H1 (cell line): ENCODE measurements around the gene MSTN. TPM values are rescaled to one million over a fixed set of nuclear protein-coding genes. Genes with fewer than 3 reads are reported as not detected.

Experiments used
- CTCF ChIA-PET: fragments of 300-600 bp; sonication (Branson Sonifier 250); formaldehyde crosslinking; loops from one replicate; lab custom pipeline; 2021; ENCODE audit not compliant: partially characterized antibody; lab: Charles Lee
- POLR2A ChIA-PET: fragments of 300-600 bp; sonication (Branson Sonifier 250); formaldehyde crosslinking; loops from one replicate; lab custom pipeline; 2021; ENCODE audit warnings: inconsistent platforms; ENCODE audit not compliant: partially characterized antibody; lab: Charles Lee
- DNase-seq, 2 experiments: peaks; one replicate each; pipeline versions ENCODE4 v3.0.0 to v3.0.0-alpha.2; 2010 to 2022; ENCODE audit warnings: low spot score in 2 of 2, low read depth in 1 of 2, mixed read lengths in 1 of 2
- FAIRE-seq: peaks from 2 replicates; lab custom pipeline; 2011; peaks lifted over from hg19 to GRCh38; lab: Jason Lieb, UNC
- H2AFZ ChIP-seq: 2 replicates; pipeline ENCODE4 v1.8.1; 2012; ENCODE audit warnings: low read length, inconsistent platforms
- H2AK5ac ChIP-seq: 2 replicates; pipeline ENCODE4 v1.6.1; 2013; ENCODE audit warnings: low read depth, low read length
- H2BK120ac ChIP-seq: replicated peaks from 2 replicates; pipeline ENCODE3; 2013; ENCODE audit warnings: low read depth, low read length, inconsistent platforms
- H2BK12ac ChIP-seq: 2 replicates; pipeline ENCODE4 v1.6.1; 2013; ENCODE audit warnings: low read depth, low read length
- H2BK15ac ChIP-seq: 2 replicates; pipeline ENCODE4 v1.6.1; 2013; ENCODE audit warnings: low read length
- H2BK20ac ChIP-seq: 2 replicates; pipeline ENCODE4 v1.6.1; 2013; ENCODE audit warnings: low read length
- H2BK5ac ChIP-seq: 2 replicates; pipeline ENCODE4 v1.6.1; 2013; ENCODE audit warnings: low read depth, low read length
- H3K14ac ChIP-seq: 2 replicates; pipeline ENCODE4 v1.6.1; 2013; ENCODE audit warnings: inconsistent platforms; ENCODE audit not compliant: insufficient read length
- H3K18ac ChIP-seq: 2 replicates; pipeline ENCODE4 v1.6.1; 2013; ENCODE audit warnings: low read length; ENCODE audit errors: extremely low read depth
- H3K23ac ChIP-seq: 2 replicates; pipeline ENCODE4 v1.6.1; 2013; ENCODE audit warnings: inconsistent platforms; ENCODE audit not compliant: insufficient read length
- H3K23me2 ChIP-seq: 2 replicates; pipeline ENCODE4 v1.6.1; 2013; ENCODE audit warnings: low read depth, low read length
- H3K27ac ChIP-seq: 2 replicates; pipeline ENCODE4 v1.6.1; 2011; ENCODE audit warnings: low read depth, low read length, inconsistent platforms
- H3K27me3 ChIP-seq, 4 experiments: replicated peaks in 1 of 4; 1 replicate in 1 of 4; 2 replicates in 3 of 4; pipeline versions ENCODE4 v1.6.1 to v1.8.1; 2011 to 2013; ENCODE audit warnings: low read length in 3 of 4, mild to moderate bottlenecking in 3 of 4, inconsistent platforms in 2 of 4, mixed read lengths in 2 of 4, moderate library complexity in 1 of 4; ENCODE audit not compliant: control insufficient read depth in 3 of 4, insufficient read depth in 3 of 4; ENCODE audit errors: extremely low read depth in 1 of 4
- H3K36me3 ChIP-seq, 4 experiments: 2 replicates each; pipeline versions ENCODE4 v1.6.1 to v1.8.1; 2011 to 2013; ENCODE audit warnings: mild to moderate bottlenecking in 4 of 4, low read length in 3 of 4, moderate library complexity in 2 of 4, control low read depth in 1 of 4, inconsistent platforms in 1 of 4; ENCODE audit not compliant: insufficient read depth in 4 of 4, control insufficient read depth in 2 of 4
- H3K4ac ChIP-seq: replicated peaks from 2 replicates; pipeline ENCODE3; 2013; ENCODE audit warnings: low read length, low read depth, mixed read lengths, inconsistent platforms; ENCODE audit not compliant: insufficient read length
- H3K4me1 ChIP-seq, 4 experiments: replicated peaks in 1 of 4; 1 replicate in 1 of 4; 2 replicates in 3 of 4; pipeline versions ENCODE4 v1.6.1 to v1.8.1; 2011 to 2013; ENCODE audit warnings: low read length in 3 of 4, inconsistent platforms in 2 of 4, mixed read lengths in 1 of 4; ENCODE audit not compliant: insufficient read depth in 4 of 4, control insufficient read depth in 3 of 4
- H3K4me2 ChIP-seq, 2 experiments: 2 replicates each; pipeline versions ENCODE4 v1.6.1 to v1.8.1; 2011 to 2013; ENCODE audit warnings: low read depth in 2 of 2, low read length in 2 of 2, control low read depth in 1 of 2, inconsistent platforms in 1 of 2, mild to moderate bottlenecking in 1 of 2; ENCODE audit not compliant: insufficient read depth in 1 of 2
- H3K4me3 ChIP-seq, 4 experiments: fragments of 200-600, 300-600 bp in 1 of 4; sonication (generic), shearing (Covaris generic), sonication (Bioruptor Twin) in 1 of 4; 2 replicates each; pipeline versions ENCODE4 v1.5.1 to v1.8.1; 2011 to 2016; ENCODE audit warnings: low read length in 4 of 4, low read depth in 3 of 4, control low read depth in 2 of 4, inconsistent platforms in 2 of 4, mild to moderate bottlenecking in 2 of 4, mixed read lengths in 1 of 4, moderate library complexity in 1 of 4; ENCODE audit not compliant: insufficient read depth in 2 of 4; ENCODE audit errors: extremely low read depth in 1 of 4
- H3K56ac ChIP-seq: replicated peaks from 2 replicates; pipeline ENCODE3; 2013; ENCODE audit warnings: low read depth, mild to moderate bottlenecking, mixed read lengths, low read length, inconsistent platforms; ENCODE audit not compliant: insufficient read length
- H3K79me1 ChIP-seq: 2 replicates; pipeline ENCODE4 v1.6.1; 2013; ENCODE audit warnings: low read depth, low read length, control low read depth
- H3K79me2 ChIP-seq, 2 experiments: 2 replicates each; pipeline versions ENCODE4 v1.6.1 to v1.8.1; 2012 to 2013; ENCODE audit warnings: low read length in 2 of 2, mild to moderate bottlenecking in 2 of 2, inconsistent platforms in 1 of 2; ENCODE audit not compliant: insufficient read depth in 2 of 2, control insufficient read depth in 1 of 2
- H3K9ac ChIP-seq, 4 experiments: replicated peaks in 1 of 4; 1 replicate in 1 of 4; 2 replicates in 3 of 4; pipeline versions ENCODE4 v1.6.1 to v1.8.1; 2011 to 2013; ENCODE audit warnings: low read depth in 3 of 4, low read length in 3 of 4, control low read depth in 2 of 4, mild to moderate bottlenecking in 2 of 4, moderate library complexity in 2 of 4, inconsistent platforms in 1 of 4; ENCODE audit errors: extremely low read depth in 1 of 4
- H3K9me3 ChIP-seq, 2 experiments: 2 replicates each; pipeline versions ENCODE4 v1.6.1 to v1.8.1; 2012 to 2013; ENCODE audit warnings: mild to moderate bottlenecking in 2 of 2, moderate library complexity in 2 of 2, control low read depth in 1 of 2, inconsistent platforms in 1 of 2, low read depth in 1 of 2, low read length in 1 of 2, mixed read lengths in 1 of 2; ENCODE audit not compliant: insufficient read depth in 2 of 2
- H4K20me1 ChIP-seq, 2 experiments: replicated peaks in 1 of 2; 2 replicates each; pipeline versions ENCODE3 to v1.8.1; 2011 to 2013; ENCODE audit warnings: inconsistent platforms in 2 of 2, low read length in 2 of 2, mild to moderate bottlenecking in 1 of 2; ENCODE audit not compliant: insufficient read depth in 2 of 2, control insufficient read depth in 1 of 2
- H4K5ac ChIP-seq: 2 replicates; pipeline ENCODE4 v1.6.1; 2013; ENCODE audit warnings: low read length, low read depth, mixed read lengths, inconsistent platforms; ENCODE audit not compliant: insufficient read length
- H4K8ac ChIP-seq: 2 replicates; pipeline ENCODE4 v1.8.0; 2013; ENCODE audit warnings: mild to moderate bottlenecking, moderate library complexity, low read length, inconsistent platforms; ENCODE audit not compliant: insufficient read depth; ENCODE audit errors: extremely low read depth
- H4K91ac ChIP-seq: replicated peaks from 2 replicates; pipeline ENCODE3; 2013; ENCODE audit warnings: low read length, mixed read lengths, inconsistent platforms; ENCODE audit not compliant: insufficient read length
- BACH1 ChIP-seq: IDR thresholded peaks from 2 replicates; pipeline ENCODE4 v1.6.1; 2012; ENCODE audit warnings: low read length, improper control_type of control experiment
- BCL11A ChIP-seq, 2 experiments: IDR thresholded peaks; one replicate each; pipeline ENCODE4 v1.6.1; 2011; ENCODE audit warnings: low read depth in 2 of 2, low read length in 2 of 2, mild to moderate bottlenecking in 2 of 2
- EP300 ChIP-seq, 2 experiments: IDR thresholded peaks; 1 replicate in 1 of 2; 2 replicates in 1 of 2; pipeline ENCODE4 v1.6.1; 2011 to 2012; ENCODE audit warnings: low read depth in 2 of 2, low read length in 2 of 2, mild to moderate bottlenecking in 2 of 2, borderline replicate concordance in 1 of 2, inconsistent platforms in 1 of 2, moderate library complexity in 1 of 2
- EZH2 ChIP-seq: fragments of 200-600 bp; sonication (generic); IDR thresholded peaks from 2 replicates; pipeline ENCODE4 v1.7.1; 2012; ENCODE audit warnings: low read depth, mild to moderate bottlenecking, moderate library complexity, low read length, inconsistent platforms; ENCODE audit not compliant: severe bottlenecking
- KDM1A ChIP-seq: fragments of 200-600, 300-600 bp; sonication (generic); IDR thresholded peaks from 2 replicates; pipeline ENCODE4 v1.7.1; 2016; ENCODE audit warnings: mild to moderate bottlenecking, low read length, borderline replicate concordance
- KDM4A ChIP-seq: IDR thresholded peaks from one replicate; pipeline ENCODE4 v1.7.1; 2012; ENCODE audit warnings: low read depth, mild to moderate bottlenecking, moderate library complexity, low read length, inconsistent platforms; ENCODE audit not compliant: severe bottlenecking
- RAD21 ChIP-seq, 2 experiments: IDR thresholded peaks in 1 of 2; conservative IDR thresholded peaks in 1 of 2; 2 replicates each; pipeline ENCODE4 v1.6.1; 2011; ENCODE audit warnings: low read depth in 2 of 2, low read length in 2 of 2, improper control_type of control experiment in 1 of 2, inconsistent platforms in 1 of 2, mild to moderate bottlenecking in 1 of 2, moderate library complexity in 1 of 2
- SAP30 ChIP-seq: fragments of 300-600 bp; sonication (generic); IDR thresholded peaks from 2 replicates; pipeline ENCODE4 v1.7.1; 2012; ENCODE audit warnings: low read length, moderate library complexity, mild to moderate bottlenecking, inconsistent platforms; ENCODE audit not compliant: insufficient read depth, insufficient replicate concordance
- SIN3A ChIP-seq, 2 experiments: IDR thresholded peaks in 1 of 2; conservative IDR thresholded peaks in 1 of 2; 2 replicates each; pipeline ENCODE4 v1.6.1; 2011 to 2012; ENCODE audit warnings: low read length in 2 of 2, improper control_type of control experiment in 1 of 2, low read depth in 1 of 2, mild to moderate bottlenecking in 1 of 2
- SIX5 ChIP-seq: IDR thresholded peaks from 2 replicates; pipeline ENCODE4 v1.6.1; 2011; ENCODE audit warnings: mild to moderate bottlenecking, low read depth, low read length
- SP2 ChIP-seq: IDR thresholded peaks from 2 replicates; pipeline ENCODE4 v1.6.1; 2012; ENCODE audit warnings: mild to moderate bottlenecking, low read length, inconsistent platforms
- TAF7 ChIP-seq: optimal IDR thresholded peaks from 2 replicates; pipeline ENCODE3; 2011; ENCODE audit warnings: low read depth, mild to moderate bottlenecking, inconsistent platforms, low read length, moderate library complexity, borderline replicate concordance
- WGBS, 2 experiments: shearing (Covaris generic) in 1 of 2; methylation state at CpG; one replicate each; pipeline versions ENCODE4 v1.1.6 to v1.1.7; 2013 to 2015; ENCODE audit warnings: low lambda C conversion rate in 2 of 2, mixed read lengths in 2 of 2, inconsistent platforms in 1 of 2, low coverage in 1 of 2, missing lambda C conversion rate in 1 of 2; ENCODE audit not compliant: insufficient replicate concordance in 2 of 2, insufficient coverage in 1 of 2, insufficient read length in 1 of 2; ENCODE audit errors: extremely low coverage in 1 of 2, missing lambda C conversion rate in 1 of 2; 5-methylcytosine and 5-hydroxymethylcytosine counted together
- polyA plus RNA-seq, 7 experiments: library from polyadenylated mRNA; depleted of rRNA in 3 of 7; stranded (reverse) in 5 of 7; unstranded in 2 of 7; fragments of >200 nt in 5 of 7; fragments of 200-250 nt in 2 of 7; gene quantifications; 1 replicate in 5 of 7; 2 replicates in 1 of 7; 4 replicates in 1 of 7; pipeline versions ENCODE4 v1.2.1 to v1.2.3, GENCODE V29; 2011 to 2013; ENCODE audit warnings: missing spikeins in 2 of 7, mixed read lengths in 2 of 7
- total RNA-seq: library from RNA; stranded (reverse); fragmentation: NEBNext Ultra II Directional; extraction: Animal tissue kit (Norgen Biotek cat#: 25700); gene quantifications from 2 replicates; pipeline ENCODE4 v1.2.1, GENCODE V29; 2021
- TF ChIP-seq, protein P1 (sequence below): IDR thresholded peaks from 2 replicates; pipeline ENCODE4 v1.6.1; 2011; ENCODE audit warnings: low read depth, mild to moderate bottlenecking, low read length; ENCODE audit not compliant: insufficient read depth

The MSTN gene
- total and polyA plus RNA-seq, 2 of the 8 experiments (the other 6 are each of a cell fraction or from before 2014, with no cell fraction given): not detected

DNA sequence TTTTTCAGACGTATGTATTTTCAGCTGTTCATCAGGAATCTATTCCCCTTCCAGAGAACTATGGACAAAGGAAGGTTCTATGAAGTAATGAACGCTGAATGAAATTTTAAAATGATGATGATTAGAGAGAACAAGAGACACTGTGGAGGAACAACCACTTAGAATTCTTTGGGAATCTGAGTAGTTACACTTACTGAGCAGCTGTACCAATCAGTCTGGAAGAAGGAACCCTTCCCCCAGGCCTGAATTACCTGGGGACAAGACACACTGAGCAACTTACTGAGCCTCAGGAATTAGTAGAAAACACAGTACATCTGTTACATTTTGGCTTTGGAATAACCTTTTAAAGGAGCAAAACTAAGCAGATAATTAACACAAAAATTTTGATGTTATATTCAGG is 1.9 kb downstream of the MSTN start:
- H2AFZ ChIP-seq: no peak overlapping the region
- H2BK120ac ChIP-seq: no peak overlapping the region
- no peak overlapping the region for H2BK15ac ChIP-seq
- DNase-seq (no peak), FAIRE-seq (no peak)
- H3K14ac ChIP-seq: no peak overlapping the region
- no peak overlapping the region for H2AK5ac ChIP-seq
- ChIA-PET CTCF (interaction anchor here (0.8 to 1.0 kb wide), 2 partner anchors 30 to 36 kb away, joined by 3 read pairs; no protein-coding TSS in a partner anchor), POLR2A (no interaction called here)
- H3K56ac ChIP-seq: no peak overlapping the region
- no peaks in the 10 kb centered on the region for H3K23me2 ChIP-seq
- no peak overlapping the region for H2BK20ac ChIP-seq
- H4K20me1 ChIP-seq: no peaks in the 10 kb centered on the region
- H3K79me2 ChIP-seq: no peaks in the 10 kb centered on the region
- no peak overlapping the region for H4K8ac ChIP-seq
- no peaks in the 10 kb centered on the region for H3K79me1 ChIP-seq
- no peaks in the 10 kb centered on the region for H3K9me3 ChIP-seq
- no peak overlapping the region for H4K91ac ChIP-seq
- H3K4me2 ChIP-seq: no peak overlapping the region
- H3K18ac ChIP-seq: no peak overlapping the region
- H4K5ac ChIP-seq: no peak overlapping the region
- H2BK5ac ChIP-seq: no peak overlapping the region
- no peak overlapping the region for H3K4me3 ChIP-seq
- no peak overlapping the region for H3K9ac ChIP-seq
- H3K27me3 ChIP-seq: no peaks in the 10 kb centered on the region
- H3K36me3 ChIP-seq: no peaks in the 10 kb centered on the region
- H3K23ac ChIP-seq: no peak overlapping the region
- H3K4me1 ChIP-seq: no peaks in the 10 kb centered on the region
- no peak overlapping the region for H3K4ac ChIP-seq
- no peak overlapping the region for H2BK12ac ChIP-seq
- H3K27ac ChIP-seq: no peak overlapping the region
- 83% methylated on average over 2 of the region's 2 CpGs; no CpG with 5 or more reads in 1 of the 2 experiments for WGBS, 2 experiments
- no peak for TF ChIP-seq BACH1
- no peak for TF ChIP-seq KDM1A
- no peak for TF ChIP-seq SP2
- TF ChIP-seq, protein P1, sequence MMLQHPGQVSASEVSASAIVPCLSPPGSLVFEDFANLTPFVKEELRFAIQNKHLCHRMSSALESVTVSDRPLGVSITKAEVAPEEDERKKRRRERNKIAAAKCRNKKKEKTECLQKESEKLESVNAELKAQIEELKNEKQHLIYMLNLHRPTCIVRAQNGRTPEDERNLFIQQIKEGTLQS: no peak
- TF ChIP-seq EP300 (IDR thresholded peaks at IDR 0.05; ENCODE audit: borderline replicate concordance in 1 of 2, low read depth in 2 of 2, low read length in 2 of 2): no peak
- TF ChIP-seq SIX5: no peak
- TF ChIP-seq KDM4A: no peak
- no peak for TF ChIP-seq RAD21 (IDR thresholded peaks at IDR 0.05 in 1 of 2, conservative IDR thresholded peaks at IDR 0.05 in 1 of 2; ENCODE audit: low read depth in 2 of 2, low read length in 2 of 2)
- no peak for TF ChIP-seq TAF7
- no peak for TF ChIP-seq SAP30
- no peak for TF ChIP-seq EZH2
- TF ChIP-seq SIN3A (conservative IDR thresholded peaks at IDR 0.05 in 1 of 2, IDR thresholded peaks at IDR 0.05 in 1 of 2; ENCODE audit: low read depth in 1 of 2, low read length in 2 of 2): no peak
- no peak for TF ChIP-seq BCL11A (IDR thresholded peaks at IDR 0.05; ENCODE audit: low read depth in 2 of 2, low read length in 2 of 2)
